CD4-positive, alpha-beta T cell treated with Interleukin-15 for 4 hours (primary cell): ENCODE measurements around the gene MYH3.

Experiments used
- DNase-seq: peaks from one replicate; pipeline ENCODE4 v3.0.0-alpha.2; 2020; ENCODE audit warnings: low spot score

The MYH3 gene

GRCh38 chr17:10648956-10649355 is 8.2 kb downstream of the MYH3 start:
- DNase-seq = no peak

GRCh38 chr17:10648381-10648780 is 8.7 kb downstream of the MYH3 start:
- DNase-seq = no peak

GRCh38 chr17:10646392-10646990 is 10.6 kb downstream of the MYH3 start:
- DNase-seq = peak; percentile 68

- no peak for DNase-seq
Observed at GRCh38 chr17:10640475-10640874, 16.6 kb downstream of the MYH3 start.

GRCh38 chr17:10638151-10638550 is 19.0 kb downstream of the MYH3 start:
- no peak for DNase-seq

GRCh38 chr17:10635290-10635689 is 21.8 kb downstream of the MYH3 start:
- DNase-seq = no peak

- no peak for DNase-seq
Observed at GRCh38 chr17:10633738-10634379, 23.2 kb downstream of the MYH3 start.

GRCh38 chr17:10631701-10632100 is 25.4 kb downstream of the MYH3 start:
- no peak for DNase-seq

- DNase-seq = peak; percentile 22
Observed at GRCh38 chr17:10631048-10631700, 25.9 kb downstream of the MYH3 start.

- no peak for DNase-seq
Observed at GRCh38 chr17:10629706-10630105, 27.4 kb downstream of the MYH3 start.

- DNase-seq = no peak
Observed at GRCh38 chr17:10628756-10629155, 28.4 kb downstream of the MYH3 start.

- no peak for DNase-seq
Observed at GRCh38 chr17:10626390-10626789, 30.7 kb downstream of the MYH3 start.

GRCh38 chr17:10624969-10625368 is 32.1 kb downstream of the MYH3 start:
- DNase-seq = no peak

- DNase-seq = no peak
Observed at GRCh38 chr17:10623737-10624338, 33.3 kb downstream of the MYH3 start.

GRCh38 chr17:10622617-10623485 is 34.3 kb downstream of the MYH3 start:
- no peak for DNase-seq

- no peak for DNase-seq
Observed at GRCh38 chr17:10621397-10621796, 35.7 kb downstream of the MYH3 start.

- no peak for DNase-seq
Observed at GRCh38 chr17:10620823-10621222, 36.3 kb downstream of the MYH3 start.

- peak; percentile 59 for DNase-seq
Observed at GRCh38 chr17:10618202-10618635, 38.9 kb downstream of the MYH3 start.

- no peak for DNase-seq
Observed at GRCh38 chr17:10617120-10617505, 40.0 kb downstream of the MYH3 start.

GRCh38 chr17:10616502-10617119 is 40.5 kb downstream of the MYH3 start:
- DNase-seq = peak; percentile 61

GRCh38 chr17:10614536-10615155 is 42.5 kb downstream of the MYH3 start:
- peak; percentile 13 for DNase-seq
